HepG2 (cell line): ENCODE results near the gene THAP6. TPM values are rescaled to one million over a fixed set of nuclear protein-coding genes. Genes with fewer than 3 reads are reported as not detected.

Experiments
- ATAC-seq: fragments of 200-7000 bp; cut with Tn5 transposase; 3 replicates; pipeline ENCODE4 v1.9.1; 2020; ENCODE audit warnings: mild to moderate bottlenecking, moderate library complexity
- BruUV-seq: library from RNA; stranded (reverse); fragments of 400-500 nt; replicated peaks from 2 replicates; lab custom pipeline; 2021; lab: Mats Ljungman, UMichigan
- CTCF ChIA-PET: fragments of 300-600 bp; formaldehyde crosslinking; extraction: SDS; loops from one replicate; lab custom pipeline; 2021; ENCODE audit warnings: low total read pairs, inconsistent platforms, low intra/inter-chr PET ratio; lab: Yijun Ruan, JAX
- POLR2A ChIA-PET: fragments of 350-600 bp; sonication (Branson Sonifier 250); formaldehyde crosslinking; loops from one replicate; lab custom pipeline; 2020; ENCODE audit warnings: antibody characterized with exemption, inconsistent platforms; lab: Yijun Ruan, JAX
- DNase-seq: peaks from one replicate; pipeline ENCODE4 v3.0.0-alpha.2; 2015; ENCODE audit warnings: low spot score
- FAIRE-seq: peaks from 3 replicates; lab custom pipeline; 2011; peaks lifted over from hg19 to GRCh38; lab: Jason Lieb, UNC
- H2AFZ ChIP-seq: one replicate; pipeline ENCODE4 v1.6.1; 2011; ENCODE audit warnings: low read length, inconsistent platforms
- H3K27ac ChIP-seq: fragments of 300-600 bp; 3 replicates; pipeline ENCODE4 v1.8.0; 2011; ENCODE audit warnings: mixed run types, mild to moderate bottlenecking, mixed read lengths, low read length, inconsistent platforms; ENCODE audit not compliant: insufficient read depth; ENCODE audit errors: extremely low read length
- H3K27me3 ChIP-seq, 2 experiments: fragments of 200-600 bp in 1 of 2; 2 replicates in 1 of 2; 3 replicates in 1 of 2; pipeline versions ENCODE4 v1.6.0 to v1.8.0; 2011; ENCODE audit warnings: low read length in 2 of 2, mild to moderate bottlenecking in 2 of 2, moderate library complexity in 2 of 2, inconsistent platforms in 1 of 2; ENCODE audit not compliant: insufficient read depth in 2 of 2, control insufficient read depth in 1 of 2
- H3K36me3 ChIP-seq, 2 experiments: fragments of 200-600 bp in 1 of 2; replicated peaks in 1 of 2; 2 replicates in 1 of 2; 3 replicates in 1 of 2; pipeline versions ENCODE4 v1.5.1 to v1.8.0; 2011; ENCODE audit warnings: low read length in 2 of 2, inconsistent platforms in 1 of 2; ENCODE audit not compliant: insufficient read depth in 2 of 2, control insufficient read depth in 1 of 2
- H3K4me1 ChIP-seq: 2 replicates; pipeline ENCODE4 v1.5.1; 2012; ENCODE audit warnings: low read length, inconsistent platforms; ENCODE audit not compliant: insufficient read depth
- H3K4me2 ChIP-seq: 2 replicates; pipeline ENCODE4 v1.6.0; 2011; ENCODE audit warnings: low read depth, low read length, inconsistent platforms
- H3K4me3 ChIP-seq, 3 experiments: fragments of 200-600 bp in 1 of 3; sonication (generic), shearing (Covaris generic) in 1 of 3; replicated peaks in 1 of 3; 2 replicates each; pipeline ENCODE4 v1.5.1; 2011 to 2016; ENCODE audit warnings: low read length in 3 of 3, inconsistent platforms in 2 of 3, low read depth in 2 of 3, mild to moderate bottlenecking in 2 of 3, control low read depth in 1 of 3, mixed read lengths in 1 of 3; ENCODE audit not compliant: insufficient read depth in 1 of 3
- H3K79me2 ChIP-seq: one replicate; pipeline ENCODE4 v1.6.1; 2011; ENCODE audit warnings: low read length, inconsistent platforms; ENCODE audit not compliant: insufficient read depth
- H3K9ac ChIP-seq: 2 replicates; pipeline ENCODE4 v1.6.0; 2011; ENCODE audit warnings: mild to moderate bottlenecking, low read depth, low read length, inconsistent platforms; ENCODE audit not compliant: insufficient read depth
- H3K9me3 ChIP-seq: 2 replicates; pipeline ENCODE4 v1.5.1; 2012; ENCODE audit warnings: mild to moderate bottlenecking, low read length
- H4K20me1 ChIP-seq: 2 replicates; pipeline ENCODE4 v1.6.0; 2011; ENCODE audit warnings: inconsistent platforms, mild to moderate bottlenecking, low read length, moderate library complexity; ENCODE audit not compliant: insufficient read depth
- DNMT1 ChIP-seq: sonication (generic); formaldehyde crosslinking; IDR thresholded peaks from 2 replicates; pipeline ENCODE4 v1.5.1; 2020; ENCODE audit warnings: mild to moderate bottlenecking, missing genetic modification reagents
- FOXJ3 ChIP-seq: sonication (generic); formaldehyde crosslinking; IDR thresholded peaks from 2 replicates; pipeline ENCODE4 v1.4.0; 2020; ENCODE audit warnings: missing genetic modification reagents, mild to moderate bottlenecking, borderline replicate concordance
- KLF15 ChIP-seq: sonication (generic); formaldehyde crosslinking; IDR thresholded peaks from 2 replicates; pipeline ENCODE4 v1.8.1; 2023; ENCODE audit warnings: borderline replicate concordance, mild to moderate bottlenecking, inconsistent platforms, missing genetic modification reagents, mixed read lengths
- KLF16 ChIP-seq, 2 experiments: sonication (generic) in 1 of 2; formaldehyde crosslinking in 1 of 2; IDR thresholded peaks; 2 replicates each; pipeline versions ENCODE4 v1.6.1 to v1.8.0; 2016 to 2023; ENCODE audit warnings: missing genetic modification reagents in 2 of 2, missing compliant biosample characterization in 1 of 2
- STAG1 ChIP-seq: sonication (generic); formaldehyde crosslinking; IDR thresholded peaks from 2 replicates; pipeline ENCODE4 v1.4.0; 2020; ENCODE audit warnings: missing genetic modification reagents
- ZBTB25 ChIP-seq: IDR thresholded peaks from 2 replicates; pipeline ENCODE4 v1.6.1; 2018; ENCODE audit warnings: missing genetic modification reagents
- ZMYM3 ChIP-seq: sonication (generic); formaldehyde crosslinking; IDR thresholded peaks from 2 replicates; pipeline ENCODE4 v1.5.1; 2020; ENCODE audit warnings: mild to moderate bottlenecking, missing genetic modification reagents
- ZSCAN22 ChIP-seq: sonication (generic); formaldehyde crosslinking; IDR thresholded peaks from 2 replicates; pipeline ENCODE4 v1.4.0; 2020; ENCODE audit warnings: mild to moderate bottlenecking, missing genetic modification reagents
- WGBS: methylation state at CpG from one replicate; pipeline ENCODE4 v1.1.6; 2017; ENCODE audit warnings: low lambda C conversion rate; 5-methylcytosine and 5-hydroxymethylcytosine counted together
- in situ Hi-C: cut with HindIII; loops from 2 replicates; pipeline ENCODE4 v1.10.0; 2017; ENCODE audit warnings: low pct_unique_long_range_greater_than_20kb; ENCODE audit not compliant: extremely low pct_ligation_motif_present
- intact Hi-C: fragments of 100-400 bp; cut with micrococcal nuclease; formaldehyde crosslinking; loops from one replicate; pipeline ENCODE4 v1.10.0; 2022; ENCODE audit not compliant: unreplicated experiment
- polyA plus RNA-seq, 8 experiments: library from polyadenylated mRNA; depleted of rRNA in 3 of 8; stranded (reverse) in 7 of 8; unstranded in 1 of 8; fragments of >200 nt; fragmentation: Illumina TruSeq in 4 of 8; extraction: Trizol in 4 of 8; gene quantifications; 2 replicates each; pipeline versions ENCODE4 v1.2.1 to v1.2.3, GENCODE V29; 2011 to 2016; ENCODE audit warnings: low read depth in 4 of 8, missing spikeins in 1 of 8, mixed read lengths in 1 of 8; ENCODE audit not compliant: insufficient read depth in 1 of 8
- total RNA-seq, 5 experiments: library from RNA; depleted of rRNA; stranded (reverse); fragments of >200 nt; fragmentation: Illumina TruSeq; extraction: Trizol; gene quantifications; 2 replicates each; pipeline ENCODE4 v1.2.3, GENCODE V29; 2016; ENCODE audit warnings: low read depth in 1 of 5
- TF ChIP-seq, protein P1 (sequence below): sonication (generic); formaldehyde crosslinking; IDR thresholded peaks from 2 replicates; pipeline ENCODE4 v1.5.0; 2020; ENCODE audit warnings: mild to moderate bottlenecking, missing genetic modification reagents, moderate library complexity
- TF ChIP-seq, protein P2 (sequence below), 2 experiments: sonication (generic) in 1 of 2; formaldehyde crosslinking in 1 of 2; IDR thresholded peaks; 2 replicates each; pipeline versions ENCODE4 v1.4.0 to v1.6.1; 2018 to 2020; ENCODE audit warnings: missing genetic modification reagents in 2 of 2, borderline replicate concordance in 1 of 2, low read depth in 1 of 2, mild to moderate bottlenecking in 1 of 2, missing biosample characterization in 1 of 2
- TF ChIP-seq, protein P3 (sequence below): sonication (generic); formaldehyde crosslinking; IDR thresholded peaks from 2 replicates; pipeline ENCODE4 v1.4.0; 2020; ENCODE audit warnings: missing genetic modification reagents

THAP6 gene
- total and polyA plus RNA-seq, 2 of the 13 experiments (the other 11 are each of a cell fraction or from before 2014, with no cell fraction given): 9.3 to 14.7 TPM

- Histone ChIP-seq H4K20me1 (no peaks in the 10 kb centered on the region), H3K9me3 (no peaks in the 10 kb centered on the region), H2AFZ (no peak overlapping the region), H3K36me3 (peaks cover 6 to 29% of the 10 kb centered on the region in 2 experiments), H3K4me1 (peaks cover 5% of the 10 kb centered on the region), H3K4me2 (no peak overlapping the region), H3K79me2 (no peaks in the 10 kb centered on the region), H3K4me3 (no peak overlapping the region), H3K9ac (no peak overlapping the region), H3K27me3 (no peaks in the 10 kb centered on the region), H3K27ac (no peak overlapping the region)
- in situ Hi-C loops (loop anchor here (25.0 kb wide), 1 partner anchor 553 kb away; the partner anchor contains the start of gene PARM1), intact Hi-C loops (loop anchor here (10.0 kb wide), 1 partner anchor 615 kb away; no protein-coding TSS in a partner anchor)
- ATAC-seq: peak; percentile 41; the same call in 1 of the 3 replicates
- ChIA-PET POLR2A (interaction anchor here (1.2 kb wide), 1 partner anchor 24 kb away, joined by 4 read pairs; the partner anchor contains the start of genes RCHY1 and THAP6), CTCF (interaction anchor here (1.0 to 1.2 kb wide), 2 partner anchors 558 to 615 kb away, joined by 3 read pairs; partner anchors contain the start of gene PARM1)
- BruUV-seq: TSS peak; percentile 4
- WGBS: 83% methylated on average over 2 of the region's 2 CpGs
- DNase-seq: no peak
- no peak for FAIRE-seq
- TF ChIP-seq STAG1 (CRISPR knock-in tag): peak; percentile 28; the same call in 1 of the 2 replicates
- TF ChIP-seq, protein P1, sequence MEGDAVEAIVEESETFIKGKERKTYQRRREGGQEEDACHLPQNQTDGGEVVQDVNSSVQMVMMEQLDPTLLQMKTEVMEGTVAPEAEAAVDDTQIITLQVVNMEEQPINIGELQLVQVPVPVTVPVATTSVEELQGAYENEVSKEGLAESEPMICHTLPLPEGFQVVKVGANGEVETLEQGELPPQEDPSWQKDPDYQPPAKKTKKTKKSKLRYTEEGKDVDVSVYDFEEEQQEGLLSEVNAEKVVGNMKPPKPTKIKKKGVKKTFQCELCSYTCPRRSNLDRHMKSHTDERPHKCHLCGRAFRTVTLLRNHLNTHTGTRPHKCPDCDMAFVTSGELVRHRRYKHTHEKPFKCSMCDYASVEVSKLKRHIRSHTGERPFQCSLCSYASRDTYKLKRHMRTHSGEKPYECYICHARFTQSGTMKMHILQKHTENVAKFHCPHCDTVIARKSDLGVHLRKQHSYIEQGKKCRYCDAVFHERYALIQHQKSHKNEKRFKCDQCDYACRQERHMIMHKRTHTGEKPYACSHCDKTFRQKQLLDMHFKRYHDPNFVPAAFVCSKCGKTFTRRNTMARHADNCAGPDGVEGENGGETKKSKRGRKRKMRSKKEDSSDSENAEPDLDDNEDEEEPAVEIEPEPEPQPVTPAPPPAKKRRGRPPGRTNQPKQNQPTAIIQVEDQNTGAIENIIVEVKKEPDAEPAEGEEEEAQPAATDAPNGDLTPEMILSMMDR: peak; percentile 32
- no peak for TF ChIP-seq DNMT1
These were observed 24.1 kb upstream of the THAP6 start for GRCh38 chr4:75490155-75490554.

DNA sequence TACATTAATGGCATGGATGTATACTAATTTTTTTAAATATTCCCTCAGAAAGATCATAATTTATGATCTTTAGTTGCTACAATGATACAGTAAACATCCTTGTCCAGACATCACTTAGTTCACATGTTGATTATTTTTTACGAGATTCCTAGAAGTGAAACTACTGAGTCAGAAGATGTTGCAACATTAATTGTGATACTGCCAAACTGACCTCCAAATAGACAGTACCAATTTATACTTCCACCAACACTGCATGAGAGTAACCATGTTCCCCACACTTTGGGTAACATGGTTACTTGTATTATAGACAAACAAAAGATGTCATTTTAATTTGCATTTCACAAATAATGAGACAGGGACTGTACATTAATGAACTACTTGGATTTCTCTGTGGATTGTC is 19.7 kb upstream of the THAP6 start:
- ChIA-PET POLR2A (no interaction called here), CTCF (no interaction called here)
- BruUV-seq: no TSS peak
- H4K20me1 ChIP-seq: no peaks in the 10 kb centered on the region
- no peak overlapping the region for H3K4me3 ChIP-seq
- FAIRE-seq: no peak
- DNase-seq: no peak
- H3K9me3 ChIP-seq: no peaks in the 10 kb centered on the region
- no peak overlapping the region for H3K27ac ChIP-seq
- no peaks in the 10 kb centered on the region for H3K27me3 ChIP-seq
- no peak overlapping the region for H3K4me2 ChIP-seq
- peaks cover 5% of the 10 kb centered on the region for H3K4me1 ChIP-seq
- intact Hi-C loops (loop anchor here (10.0 kb wide), 1 partner anchor 620 kb away; no protein-coding TSS in a partner anchor), in situ Hi-C loops (loop anchor here (25.0 kb wide), 1 partner anchor 557 kb away; the partner anchor contains the start of gene PARM1)
- no peak overlapping the region for H3K9ac ChIP-seq
- H3K79me2 ChIP-seq: no peaks in the 10 kb centered on the region
- H2AFZ ChIP-seq: no peak overlapping the region
- peaks cover 7 to 42% of the 10 kb centered on the region in 2 experiments for H3K36me3 ChIP-seq
- 97% methylated on average over 1 of the region's 1 CpG for WGBS
- ATAC-seq: no peak
- TF ChIP-seq KLF16 (CRISPR knock-in tag; IDR thresholded peaks at IDR 0.05) (no peak), FOXJ3 (CRISPR knock-in tag) (no peak), ZMYM3 (no peak), ZBTB25 (CRISPR knock-in tag) (no peak), ZSCAN22 (CRISPR knock-in tag) (no peak), KLF15 (no peak)
- TF ChIP-seq, protein P2, sequence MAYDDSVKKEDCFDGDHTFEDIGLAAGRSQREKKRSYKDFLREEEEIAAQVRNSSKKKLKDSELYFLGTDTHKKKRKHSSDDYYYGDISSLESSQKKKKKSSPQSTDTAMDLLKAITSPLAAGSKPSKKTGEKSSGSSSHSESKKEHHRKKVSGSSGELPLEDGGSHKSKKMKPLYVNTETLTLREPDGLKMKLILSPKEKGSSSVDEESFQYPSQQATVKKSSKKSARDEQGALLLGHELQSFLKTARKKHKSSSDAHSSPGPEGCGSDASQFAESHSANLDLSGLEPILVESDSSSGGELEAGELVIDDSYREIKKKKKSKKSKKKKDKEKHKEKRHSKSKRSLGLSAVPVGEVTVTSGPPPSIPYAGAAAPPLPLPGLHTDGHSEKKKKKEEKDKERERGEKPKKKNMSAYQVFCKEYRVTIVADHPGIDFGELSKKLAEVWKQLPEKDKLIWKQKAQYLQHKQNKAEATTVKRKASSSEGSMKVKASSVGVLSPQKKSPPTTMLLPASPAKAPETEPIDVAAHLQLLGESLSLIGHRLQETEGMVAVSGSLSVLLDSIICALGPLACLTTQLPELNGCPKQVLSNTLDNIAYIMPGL (CRISPR knock-in tag; IDR thresholded peaks at IDR 0.05; ENCODE audit: borderline replicate concordance in 1 of 2, low read depth in 1 of 2): no peak
- TF ChIP-seq, protein P3, sequence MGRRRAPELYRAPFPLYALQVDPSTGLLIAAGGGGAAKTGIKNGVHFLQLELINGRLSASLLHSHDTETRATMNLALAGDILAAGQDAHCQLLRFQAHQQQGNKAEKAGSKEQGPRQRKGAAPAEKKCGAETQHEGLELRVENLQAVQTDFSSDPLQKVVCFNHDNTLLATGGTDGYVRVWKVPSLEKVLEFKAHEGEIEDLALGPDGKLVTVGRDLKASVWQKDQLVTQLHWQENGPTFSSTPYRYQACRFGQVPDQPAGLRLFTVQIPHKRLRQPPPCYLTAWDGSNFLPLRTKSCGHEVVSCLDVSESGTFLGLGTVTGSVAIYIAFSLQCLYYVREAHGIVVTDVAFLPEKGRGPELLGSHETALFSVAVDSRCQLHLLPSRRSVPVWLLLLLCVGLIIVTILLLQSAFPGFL (CRISPR knock-in tag): no peak
